IMR-90 (cell line): ENCODE data around the gene HBZ. TPM values are rescaled to one million over a fixed set of nuclear protein-coding genes. Genes with fewer than 3 reads are reported as not detected.

Experiments
- ATAC-seq: fragments of 200-7000 bp; cut with Tn5 transposase; 2 replicates; pipeline ENCODE4 v1.9.1; 2020; ENCODE audit warnings: low read depth, mild to moderate bottlenecking, moderate library complexity
- BruUV-seq: library from RNA; stranded (reverse); fragments of 400-500 nt; replicated peaks from 2 replicates; lab custom pipeline; 2021; lab: Mats Ljungman, UMichigan
- CTCF ChIA-PET: fragments of 300-600 bp; formaldehyde crosslinking; extraction: SDS; loops from one replicate; lab custom pipeline; 2021; ENCODE audit warnings: antibody characterized with exemption; lab: Yijun Ruan, JAX
- POLR2A ChIA-PET: fragments of 300-600 bp; sonication (Branson Sonifier 250); formaldehyde crosslinking; loops from one replicate; lab custom pipeline; 2022; ENCODE audit warnings: antibody characterized with exemption; ENCODE audit not compliant: unreplicated experiment; lab: Charles Lee
- DNase-seq: peaks from one replicate; pipeline ENCODE4 v3.0.0; 2013
- H2AFZ ChIP-seq: replicated peaks from 2 replicates; pipeline ENCODE3; 2013; ENCODE audit warnings: low read length, mild to moderate bottlenecking; ENCODE audit not compliant: poor library complexity
- H2AK5ac ChIP-seq: 2 replicates; pipeline ENCODE4 v1.6.1; 2013; ENCODE audit warnings: low read depth, low read length, inconsistent platforms
- H2AK9ac ChIP-seq: replicated peaks from 2 replicates; pipeline ENCODE3; 2013; ENCODE audit warnings: mild to moderate bottlenecking, low read depth, low read length, moderate library complexity; ENCODE audit not compliant: poor library complexity
- H2BK120ac ChIP-seq: 2 replicates; pipeline ENCODE4 v1.6.1; 2013; ENCODE audit warnings: low read depth, low read length, inconsistent platforms
- H2BK15ac ChIP-seq: 3 replicates; pipeline ENCODE4 v1.6.1; 2013; ENCODE audit warnings: low read depth, low read length, inconsistent platforms
- H2BK20ac ChIP-seq: 2 replicates; pipeline ENCODE4 v1.6.1; 2013; ENCODE audit warnings: low read depth, mild to moderate bottlenecking, inconsistent platforms, low read length, moderate library complexity
- H2BK5ac ChIP-seq: 2 replicates; pipeline ENCODE4 v1.6.1; 2013; ENCODE audit warnings: mild to moderate bottlenecking, low read depth, low read length, inconsistent platforms; ENCODE audit not compliant: poor library complexity, severe bottlenecking
- H3K14ac ChIP-seq: replicated peaks from 2 replicates; pipeline ENCODE4 v1.6.1; 2013; ENCODE audit warnings: low read depth, low read length, inconsistent platforms
- H3K18ac ChIP-seq: 2 replicates; pipeline ENCODE4 v1.6.1; 2013; ENCODE audit warnings: low read depth, low read length, control low read depth
- H3K23ac ChIP-seq: 2 replicates; pipeline ENCODE4 v1.6.1; 2013; ENCODE audit warnings: low read depth, low read length, inconsistent platforms
- H3K27ac ChIP-seq: 2 replicates; pipeline ENCODE4 v1.5.1; 2013; ENCODE audit warnings: mild to moderate bottlenecking, control low read depth, low read length; ENCODE audit not compliant: insufficient read depth
- H3K27me3 ChIP-seq: 2 replicates; pipeline ENCODE4 v1.6.1; 2013; ENCODE audit warnings: low read length; ENCODE audit not compliant: control insufficient read depth, insufficient read depth
- H3K36me3 ChIP-seq: 2 replicates; pipeline ENCODE4 v1.6.1; 2013; ENCODE audit warnings: low read length, mixed read lengths; ENCODE audit not compliant: control insufficient read depth, insufficient read depth
- H3K4ac ChIP-seq: 2 replicates; pipeline ENCODE4 v1.6.1; 2013; ENCODE audit warnings: low read depth, low read length, inconsistent platforms
- H3K4me1 ChIP-seq: 2 replicates; pipeline ENCODE4 v1.6.1; 2013; ENCODE audit warnings: low read length, mixed read lengths; ENCODE audit not compliant: control insufficient read depth, insufficient read depth
- H3K4me2 ChIP-seq: 2 replicates; pipeline ENCODE4 v1.6.1; 2013; ENCODE audit warnings: low read depth, mild to moderate bottlenecking, control low read depth, low read length, moderate library complexity
- H3K4me3 ChIP-seq: 2 replicates; pipeline ENCODE4 v1.5.1; 2013; ENCODE audit warnings: low read depth, mild to moderate bottlenecking, control low read depth, low read length, moderate library complexity; ENCODE audit not compliant: insufficient read depth
- H3K56ac ChIP-seq: 2 replicates; pipeline ENCODE4 v1.6.1; 2013; ENCODE audit warnings: low read length, inconsistent platforms; ENCODE audit not compliant: insufficient read depth; ENCODE audit errors: extremely low read depth
- H3K79me1 ChIP-seq, 2 experiments: 2 replicates each; pipeline ENCODE4 v1.6.1; 2013; ENCODE audit warnings: low read length in 2 of 2, inconsistent platforms in 1 of 2, low read depth in 1 of 2
- H3K9ac ChIP-seq: 2 replicates; pipeline ENCODE4 v1.6.1; 2013; ENCODE audit warnings: low read depth, low read length, control low read depth
- H3K9me1 ChIP-seq: 2 replicates; pipeline ENCODE4 v1.6.1; 2013; ENCODE audit warnings: low read length, inconsistent platforms; ENCODE audit not compliant: insufficient read depth
- H3K9me3 ChIP-seq: 2 replicates; pipeline ENCODE4 v1.6.1; 2013; ENCODE audit warnings: low read length; ENCODE audit not compliant: control insufficient read depth, insufficient read depth
- H4K20me1 ChIP-seq: 2 replicates; pipeline ENCODE4 v1.6.1; 2013; ENCODE audit warnings: low read length, inconsistent platforms; ENCODE audit not compliant: insufficient read depth
- H4K5ac ChIP-seq: 2 replicates; pipeline ENCODE4 v1.6.1; 2013; ENCODE audit warnings: mild to moderate bottlenecking, low read depth, low read length, control low read depth
- H4K8ac ChIP-seq, 2 experiments: 2 replicates each; pipeline ENCODE4 v1.6.1; 2013; ENCODE audit warnings: low read depth in 2 of 2, low read length in 2 of 2, control low read depth in 1 of 2, inconsistent platforms in 1 of 2
- H4K91ac ChIP-seq: 2 replicates; pipeline ENCODE4 v1.6.1; 2013; ENCODE audit warnings: low read depth, low read length, inconsistent platforms; ENCODE audit not compliant: insufficient read depth
- BHLHE40 ChIP-seq: fragments of 150-350 bp; IDR thresholded peaks from 2 replicates; pipeline ENCODE4 v1.6.1; 2016; ENCODE audit warnings: mild to moderate bottlenecking, low read depth, low read length
- RFX5 ChIP-seq: IDR thresholded peaks from 2 replicates; pipeline ENCODE4 v1.8.0; 2012; ENCODE audit warnings: low read depth, mild to moderate bottlenecking, low read length, moderate library complexity
- WGBS, 2 experiments: methylation state at CpG; one replicate each; pipeline versions ENCODE4 v1.1.5 to v1.1.7; 2013; ENCODE audit warnings: missing lambda C conversion rate in 2 of 2; ENCODE audit not compliant: insufficient read length in 1 of 2; ENCODE audit errors: extremely low coverage in 2 of 2; 5-methylcytosine and 5-hydroxymethylcytosine counted together
- dilution Hi-C: fragments of 300-500 bp; cut with HindIII; formaldehyde crosslinking; loops from one replicate; pipeline ENCODE4 v1.14.3; 2018; ENCODE audit warnings: low sequenced_read_pairs; ENCODE audit not compliant: unreplicated experiment
- in situ Hi-C: fragments of 300-500 bp; cut with MboI; formaldehyde crosslinking; loops from 3 replicates; pipeline ENCODE4 v1.14.3; 2019; ENCODE audit warnings: low sequenced_read_pairs, inconsistent platforms, mixed read lengths
- intact Hi-C: fragments of 100-400 bp; cut with micrococcal nuclease; formaldehyde crosslinking; loops from 2 replicates; pipeline ENCODE4 v1.10.0; 2022
- polyA plus RNA-seq, 3 experiments: library from polyadenylated mRNA; depleted of rRNA; stranded (reverse); fragments of >200 nt; gene quantifications; 2 replicates each; pipeline ENCODE4 v1.2.3, GENCODE V29; 2012; ENCODE audit warnings: low replicate concordance in 1 of 3
- total RNA-seq: library from RNA; depleted of rRNA; stranded (reverse); fragments of >200 nt; gene quantifications from 2 replicates; pipeline ENCODE4 v1.2.3, GENCODE V29; 2012

The HBZ gene
- total and polyA plus RNA-seq, 2 of the 4 experiments (the other 2 are of a cell fraction) = not detected

DNA sequence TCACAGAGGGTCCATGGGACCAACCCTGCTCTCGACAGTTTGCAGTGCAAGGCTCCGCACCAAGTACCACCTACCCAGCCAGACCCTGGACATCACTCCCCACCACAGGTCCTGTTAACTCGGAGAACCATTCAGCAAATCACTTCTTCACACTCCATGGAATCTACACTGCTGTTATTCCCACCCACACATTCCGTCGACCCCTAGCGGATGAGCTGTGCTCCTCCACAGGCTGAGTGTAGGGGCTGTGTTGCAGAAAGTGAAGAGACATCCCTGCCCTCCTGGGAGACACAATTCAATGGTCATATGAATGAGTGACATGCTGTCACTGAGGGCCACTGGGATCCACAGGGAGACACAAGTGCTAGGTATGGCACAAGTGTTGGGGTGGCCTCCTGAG is 46.9 kb upstream of the HBZ start:
- WGBS, 2 experiments = no CpG with 5 or more reads among the region's 6 CpGs
- no peak overlapping the region for H4K91ac ChIP-seq
- no peak for DNase-seq
- no peaks in the 10 kb centered on the region for H3K9me3 ChIP-seq
- H2BK5ac ChIP-seq = no peak overlapping the region
- no peak overlapping the region for H2BK20ac ChIP-seq
- peaks cover 3 to 17% of the 10 kb centered on the region in 2 experiments; a peak in 2 of 4 replicates for H3K79me1 ChIP-seq
- no peak overlapping the region for H3K56ac ChIP-seq
- POLR2A ChIA-PET = no interaction called here
- H3K4me2 ChIP-seq = no peak overlapping the region
- H4K8ac ChIP-seq = no peak overlapping the region
- no peak for TF ChIP-seq BHLHE40
- no peak for TF ChIP-seq RFX5
- no peak for ATAC-seq
- H4K5ac ChIP-seq = no peak overlapping the region
- H3K9me1 ChIP-seq = no peaks in the 10 kb centered on the region
- no peak overlapping the region for H3K9ac ChIP-seq
- H2AK5ac ChIP-seq = no peak overlapping the region
- H3K23ac ChIP-seq = no peak overlapping the region
- dilution Hi-C loops = no loop called here
- no peaks in the 10 kb centered on the region for H3K27me3 ChIP-seq
- CTCF ChIA-PET = interaction anchor here (1.0 to 2.8 kb wide), 3 partner anchors 9 to 257 kb away, joined by 3 to 11 read pairs (median 6); no protein-coding TSS in a partner anchor
- in situ Hi-C loops = loop anchor here (5.0 kb wide), 1 partner anchor 77 kb away; the partner anchor contains the start of gene HBQ1
- peaks cover 32% of the 10 kb centered on the region for H3K36me3 ChIP-seq
- H3K4me1 ChIP-seq = no peaks in the 10 kb centered on the region
- H2BK15ac ChIP-seq = no peak overlapping the region
- no peak overlapping the region for H2BK120ac ChIP-seq
- no peak overlapping the region for H3K18ac ChIP-seq
- intact Hi-C loops = no loop called here
- no peak overlapping the region for H3K4ac ChIP-seq
- BruUV-seq = no TSS peak
- no peak overlapping the region for H3K27ac ChIP-seq
- peaks cover 14% of the 10 kb centered on the region; the same call in 1 of the 2 replicates for H4K20me1 ChIP-seq
- no peak overlapping the region for H3K14ac ChIP-seq
- H3K4me3 ChIP-seq = no peak overlapping the region
- no peak overlapping the region for H2AFZ ChIP-seq
- peak overlapping the region; percentile 58 for H2AK9ac ChIP-seq
